ENCODE data around the gene CD276.

DNA sequence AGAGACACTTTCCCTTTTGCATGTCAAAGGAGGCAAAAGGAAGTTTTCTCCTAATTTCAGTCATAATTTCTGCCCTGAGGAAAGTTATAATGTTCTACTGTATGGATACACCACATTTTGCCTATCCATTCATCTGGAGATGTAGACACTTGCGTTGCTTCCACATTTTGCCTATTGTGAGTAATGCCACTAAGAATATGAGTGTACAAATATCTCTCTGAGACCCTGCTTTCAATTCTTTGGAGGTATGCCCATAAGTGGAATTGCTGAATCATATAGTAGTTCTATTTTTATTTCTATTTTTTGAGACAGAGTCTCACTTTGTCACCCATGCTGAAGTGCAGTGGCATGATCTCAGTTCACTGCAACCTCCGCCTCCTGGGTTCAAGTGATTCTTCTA, 3.6 kb upstream of the CD276 start:
- TF ChIP-seq, protein P1, sequence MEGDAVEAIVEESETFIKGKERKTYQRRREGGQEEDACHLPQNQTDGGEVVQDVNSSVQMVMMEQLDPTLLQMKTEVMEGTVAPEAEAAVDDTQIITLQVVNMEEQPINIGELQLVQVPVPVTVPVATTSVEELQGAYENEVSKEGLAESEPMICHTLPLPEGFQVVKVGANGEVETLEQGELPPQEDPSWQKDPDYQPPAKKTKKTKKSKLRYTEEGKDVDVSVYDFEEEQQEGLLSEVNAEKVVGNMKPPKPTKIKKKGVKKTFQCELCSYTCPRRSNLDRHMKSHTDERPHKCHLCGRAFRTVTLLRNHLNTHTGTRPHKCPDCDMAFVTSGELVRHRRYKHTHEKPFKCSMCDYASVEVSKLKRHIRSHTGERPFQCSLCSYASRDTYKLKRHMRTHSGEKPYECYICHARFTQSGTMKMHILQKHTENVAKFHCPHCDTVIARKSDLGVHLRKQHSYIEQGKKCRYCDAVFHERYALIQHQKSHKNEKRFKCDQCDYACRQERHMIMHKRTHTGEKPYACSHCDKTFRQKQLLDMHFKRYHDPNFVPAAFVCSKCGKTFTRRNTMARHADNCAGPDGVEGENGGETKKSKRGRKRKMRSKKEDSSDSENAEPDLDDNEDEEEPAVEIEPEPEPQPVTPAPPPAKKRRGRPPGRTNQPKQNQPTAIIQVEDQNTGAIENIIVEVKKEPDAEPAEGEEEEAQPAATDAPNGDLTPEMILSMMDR (IDR thresholded peaks at IDR 0.05), result no peak
- TF ChIP-seq POLR2A (IDR thresholded peaks at IDR 0.05), result no peak
